NCI-H1417 treated with DMSO at 0.1 percent for 48 hours (cell line): ENCODE data around the gene RFPL4A.

Experiments used
- DNase-seq: peaks from one replicate; lab custom pipeline; 2025; lab: John Stamatoyannopoulos, UW

RFPL4A gene

DNA sequence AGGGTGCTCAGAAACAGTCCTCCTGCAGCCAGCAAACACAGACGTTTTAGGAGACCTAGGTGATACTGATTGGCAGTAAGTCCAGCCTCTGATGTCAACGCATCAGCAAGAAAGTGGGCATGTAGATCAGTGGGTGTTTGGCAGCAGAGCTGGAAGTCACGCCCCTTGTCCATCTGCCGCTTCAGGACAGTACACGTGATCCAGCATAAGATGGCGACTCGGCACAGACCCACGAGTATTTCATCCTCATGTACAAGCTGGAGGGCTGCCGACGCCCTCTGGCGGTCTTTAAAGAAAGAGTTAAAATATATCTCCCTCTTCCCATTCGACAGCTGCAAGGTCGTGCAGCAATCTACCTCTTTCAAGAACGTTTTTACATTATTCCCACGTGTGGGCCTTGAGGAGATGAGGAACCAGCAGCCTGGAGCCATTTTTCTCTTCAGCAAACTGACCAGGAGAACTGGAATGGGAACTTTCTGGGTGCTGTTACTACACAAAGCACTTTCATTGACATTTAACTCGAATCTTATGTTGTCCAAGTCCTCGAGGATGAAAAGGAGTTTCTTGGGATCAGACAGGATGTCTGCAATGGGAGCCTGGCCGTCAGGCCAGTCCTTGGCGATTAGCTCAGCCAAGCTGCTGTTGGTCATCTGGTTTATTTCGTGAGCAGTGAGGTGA, 50.6 kb downstream of the RFPL4A start:
- DNase-seq: no peak

DNA sequence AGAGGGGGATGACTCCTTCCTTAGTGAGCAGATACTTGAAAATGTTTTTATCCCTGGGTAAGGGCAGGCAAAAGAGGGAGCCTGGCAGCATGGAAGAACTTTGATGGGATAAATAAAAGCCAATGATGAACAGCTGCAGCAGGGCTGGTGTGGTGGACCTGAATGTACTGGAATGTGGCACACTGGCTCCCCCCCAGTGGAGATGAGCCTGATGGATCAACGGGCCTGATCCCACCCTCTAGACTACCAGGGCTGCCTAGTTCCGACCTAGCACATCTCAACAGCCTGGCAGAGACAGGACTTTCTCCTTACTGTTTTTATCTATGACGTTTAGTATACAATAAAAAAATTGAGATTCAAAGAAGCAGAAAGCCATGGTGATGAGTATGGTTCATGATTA, 52.4 kb downstream of the RFPL4A start:
- no peak for DNase-seq

DNA sequence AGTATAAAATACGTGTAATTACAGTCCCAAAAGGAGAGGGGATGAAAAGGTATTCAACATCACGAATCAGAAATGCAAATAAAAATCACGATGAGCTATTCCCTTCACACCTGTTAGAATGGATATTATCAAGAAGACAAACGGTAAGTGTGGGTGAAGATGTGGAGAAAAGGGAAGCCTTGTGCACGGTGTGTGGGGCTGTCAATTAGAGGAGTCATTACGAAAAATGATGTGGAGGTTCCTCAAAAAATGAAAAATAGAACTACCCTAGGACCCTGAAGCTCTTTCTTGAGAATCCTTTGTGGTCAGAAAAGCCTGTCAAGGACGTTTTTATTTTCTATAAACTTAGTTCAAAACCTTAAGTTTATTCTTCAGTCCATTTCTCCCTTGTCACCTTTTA, 53.6 kb downstream of the RFPL4A start:
- no peak for DNase-seq
